Astrocyte of the cerebellum (primary cell): ENCODE data around the gene UST.
"Not testable (repeated sequence)": the region's sequence is repeated elsewhere in the genome, so short reads cannot be mapped to it uniquely, and the experiment has no call there.

Experiments used
- DNase-seq: peaks from one replicate; pipeline ENCODE4 v3.0.0-alpha.2; 2011; ENCODE audit warnings: low read depth
- H3K4me3 ChIP-seq: 2 replicates; pipeline ENCODE4 v1.5.1; 2011; ENCODE audit warnings: mild to moderate bottlenecking, low read depth, low read length, moderate library complexity
- in situ Hi-C: cut with HindIII; loops from 2 replicates; pipeline ENCODE4 v1.10.0; 2017; ENCODE audit warnings: low sequenced_read_pairs
- TF ChIP-seq, protein P1 (sequence below): IDR thresholded peaks from 2 replicates; pipeline ENCODE4 v1.5.1; 2012; ENCODE audit warnings: low read length, low read depth, moderate library complexity, mild to moderate bottlenecking; ENCODE audit errors: missing control alignments

Gene UST

GRCh38 chr6:148854992-148855391 is 108.2 kb downstream of the UST start:
- no peak for DNase-seq
- no peak overlapping the region for H3K4me3 ChIP-seq
- TF ChIP-seq, protein P1, sequence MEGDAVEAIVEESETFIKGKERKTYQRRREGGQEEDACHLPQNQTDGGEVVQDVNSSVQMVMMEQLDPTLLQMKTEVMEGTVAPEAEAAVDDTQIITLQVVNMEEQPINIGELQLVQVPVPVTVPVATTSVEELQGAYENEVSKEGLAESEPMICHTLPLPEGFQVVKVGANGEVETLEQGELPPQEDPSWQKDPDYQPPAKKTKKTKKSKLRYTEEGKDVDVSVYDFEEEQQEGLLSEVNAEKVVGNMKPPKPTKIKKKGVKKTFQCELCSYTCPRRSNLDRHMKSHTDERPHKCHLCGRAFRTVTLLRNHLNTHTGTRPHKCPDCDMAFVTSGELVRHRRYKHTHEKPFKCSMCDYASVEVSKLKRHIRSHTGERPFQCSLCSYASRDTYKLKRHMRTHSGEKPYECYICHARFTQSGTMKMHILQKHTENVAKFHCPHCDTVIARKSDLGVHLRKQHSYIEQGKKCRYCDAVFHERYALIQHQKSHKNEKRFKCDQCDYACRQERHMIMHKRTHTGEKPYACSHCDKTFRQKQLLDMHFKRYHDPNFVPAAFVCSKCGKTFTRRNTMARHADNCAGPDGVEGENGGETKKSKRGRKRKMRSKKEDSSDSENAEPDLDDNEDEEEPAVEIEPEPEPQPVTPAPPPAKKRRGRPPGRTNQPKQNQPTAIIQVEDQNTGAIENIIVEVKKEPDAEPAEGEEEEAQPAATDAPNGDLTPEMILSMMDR: no peak
- in situ Hi-C loops: no loop called here

GRCh38 chr6:148855744-148856143 is 108.9 kb downstream of the UST start:
- in situ Hi-C loops: no loop called here
- TF ChIP-seq, protein P1: no peak
- no peak overlapping the region for H3K4me3 ChIP-seq
- DNase-seq: no peak

- DNase-seq: peak; percentile 82
- in situ Hi-C loops: no loop called here
- H3K4me3 ChIP-seq: no peak overlapping the region
- TF ChIP-seq, protein P1: no peak
These were observed 111.1 kb downstream of the UST start for GRCh38 chr6:148857798-148858390.

- H3K4me3 ChIP-seq, DNase-seq, in situ Hi-C loops: not testable (repeated sequence)
These were observed 117.3 kb downstream of the UST start for GRCh38 chr6:148864132-148864531.

DNA sequence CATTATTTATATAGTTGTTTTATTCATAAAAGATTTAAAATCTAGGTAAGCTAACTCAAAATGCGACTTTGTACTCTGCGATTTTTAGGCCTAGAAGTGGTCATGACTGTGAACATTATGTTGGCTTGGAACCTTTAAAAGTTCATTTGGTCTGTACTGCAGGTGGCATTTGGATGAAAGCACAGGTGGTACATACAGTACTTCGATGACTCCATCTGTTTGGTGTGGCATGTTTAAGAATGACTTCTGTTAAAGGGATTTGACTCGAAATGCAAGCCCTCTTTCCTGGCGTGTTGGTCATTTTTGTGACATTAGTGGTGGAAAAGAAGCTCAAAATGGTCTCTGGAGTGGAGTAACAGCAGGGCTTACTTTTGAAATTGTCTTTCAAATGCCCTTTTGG is 118.1 kb downstream of the UST start:
- in situ Hi-C loops: no loop called here
- TF ChIP-seq, protein P1: no peak
- no peak overlapping the region for H3K4me3 ChIP-seq
- no peak for DNase-seq

GRCh38 chr6:148866657-148867268 is 119.9 kb downstream of the UST start:
- TF ChIP-seq, protein P1: no peak
- no peak for DNase-seq
- in situ Hi-C loops: no loop called here
- H3K4me3 ChIP-seq: no peak overlapping the region

GRCh38 chr6:148867862-148868261 is 121.0 kb downstream of the UST start:
- in situ Hi-C loops: no loop called here
- TF ChIP-seq, protein P1: no peak

More at GRCh38 chr6:148867862-148868261, 121.0 kb downstream of the UST start:
- H3K4me3 ChIP-seq: no peak overlapping the region
- no peak for DNase-seq
